LNCAP (cell line): Measurements from ENCODE around the gene B4GALT3.
A peak's percentile ranks its signal among the peaks of the same experiment; 100 is the strongest.

Source experiments
- TF ChIP-seq, protein P1 (sequence below): fragments of 450-650 bp; IDR thresholded peaks from 2 replicates; pipeline ENCODE4 v1.5.1; 2017; ENCODE audit warnings: mild to moderate bottlenecking

The B4GALT3 gene

GRCh38 chr1:161188381-161188780 lies 11.1 kb upstream of the B4GALT3 start:
- TF ChIP-seq, protein P1, sequence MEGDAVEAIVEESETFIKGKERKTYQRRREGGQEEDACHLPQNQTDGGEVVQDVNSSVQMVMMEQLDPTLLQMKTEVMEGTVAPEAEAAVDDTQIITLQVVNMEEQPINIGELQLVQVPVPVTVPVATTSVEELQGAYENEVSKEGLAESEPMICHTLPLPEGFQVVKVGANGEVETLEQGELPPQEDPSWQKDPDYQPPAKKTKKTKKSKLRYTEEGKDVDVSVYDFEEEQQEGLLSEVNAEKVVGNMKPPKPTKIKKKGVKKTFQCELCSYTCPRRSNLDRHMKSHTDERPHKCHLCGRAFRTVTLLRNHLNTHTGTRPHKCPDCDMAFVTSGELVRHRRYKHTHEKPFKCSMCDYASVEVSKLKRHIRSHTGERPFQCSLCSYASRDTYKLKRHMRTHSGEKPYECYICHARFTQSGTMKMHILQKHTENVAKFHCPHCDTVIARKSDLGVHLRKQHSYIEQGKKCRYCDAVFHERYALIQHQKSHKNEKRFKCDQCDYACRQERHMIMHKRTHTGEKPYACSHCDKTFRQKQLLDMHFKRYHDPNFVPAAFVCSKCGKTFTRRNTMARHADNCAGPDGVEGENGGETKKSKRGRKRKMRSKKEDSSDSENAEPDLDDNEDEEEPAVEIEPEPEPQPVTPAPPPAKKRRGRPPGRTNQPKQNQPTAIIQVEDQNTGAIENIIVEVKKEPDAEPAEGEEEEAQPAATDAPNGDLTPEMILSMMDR = no peak

GRCh38 chr1:161187311-161187710 lies 10.0 kb upstream of the B4GALT3 start:
- TF ChIP-seq, protein P1 = no peak

DNA sequence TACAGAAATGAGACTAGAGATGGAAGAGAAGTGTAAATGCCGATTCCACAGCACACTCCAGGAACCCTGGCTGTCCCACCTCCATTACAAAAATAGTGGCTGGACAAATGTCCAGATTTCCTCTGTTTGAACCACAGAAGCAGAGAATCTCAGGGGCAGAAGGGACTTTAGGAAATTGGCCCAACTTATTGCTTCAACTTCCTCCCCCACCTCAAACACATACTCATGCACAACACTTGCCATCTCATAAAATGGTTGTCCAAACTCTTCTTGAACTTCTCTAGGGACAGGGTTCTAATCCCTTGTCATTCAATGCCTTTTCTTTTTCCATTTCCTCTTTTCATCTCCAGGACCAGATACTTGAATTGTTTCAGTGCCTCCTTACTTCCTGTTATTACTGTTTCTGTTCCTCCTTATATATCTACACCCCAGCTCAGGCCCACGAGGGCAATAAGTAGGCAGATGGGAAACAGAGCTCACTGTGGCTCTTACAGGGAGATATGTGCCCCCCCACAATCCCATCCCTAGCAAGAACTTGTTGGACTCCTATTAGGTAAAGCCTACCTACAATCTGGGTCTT lies 8.5 kb upstream of the B4GALT3 start:
- TF ChIP-seq, protein P1 = no peak

DNA sequence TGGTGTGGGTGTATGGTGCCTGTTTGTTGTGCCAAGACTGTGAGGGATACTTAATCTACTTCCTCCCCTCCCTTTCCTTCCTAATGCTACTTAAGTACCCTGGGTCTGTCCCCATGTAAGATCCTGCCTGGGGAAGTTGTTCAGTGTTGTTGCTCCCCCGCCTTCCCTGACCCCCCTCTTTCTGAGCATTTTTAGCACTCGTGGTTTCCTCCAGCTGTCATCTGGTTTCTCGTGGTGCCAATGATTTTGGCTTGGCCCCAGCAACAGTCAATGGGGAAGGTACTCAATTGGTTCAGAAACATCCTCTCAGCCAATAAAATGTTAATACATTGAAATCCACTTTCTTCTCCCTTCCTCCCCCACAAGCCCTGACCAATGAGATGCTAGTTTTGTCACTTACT lies 8.0 kb upstream of the B4GALT3 start:
- TF ChIP-seq, protein P1 = no peak

- TF ChIP-seq, protein P1 = no peak
These were observed 4.9 kb upstream of the B4GALT3 start for GRCh38 chr1:161182214-161182613.

GRCh38 chr1:161180639-161181038 lies 3.3 kb upstream of the B4GALT3 start:
- TF ChIP-seq, protein P1 = peak; percentile 45; the same call in 1 of the 2 replicates

- TF ChIP-seq, protein P1 = no peak
These were observed 2.4 kb upstream of the B4GALT3 start for GRCh38 chr1:161179698-161180097.

- TF ChIP-seq, protein P1 = no peak
These were observed 583 bp upstream of the B4GALT3 start for GRCh38 chr1:161177936-161178244.
